IMR-90 (cell line): ENCODE measurements around the gene CPAMD8. TPM values are rescaled to one million over a fixed set of nuclear protein-coding genes. Genes with fewer than 3 reads are reported as not detected.

ENCODE experiments used
- ATAC-seq: fragments of 200-7000 bp; cut with Tn5 transposase; 2 replicates; pipeline ENCODE4 v1.9.1; 2020; ENCODE audit warnings: low read depth, mild to moderate bottlenecking, moderate library complexity
- BruUV-seq: library from RNA; stranded (reverse); fragments of 400-500 nt; replicated peaks from 2 replicates; lab custom pipeline; 2021; lab: Mats Ljungman, UMichigan
- CTCF ChIA-PET: fragments of 300-600 bp; formaldehyde crosslinking; extraction: SDS; loops from one replicate; lab custom pipeline; 2021; ENCODE audit warnings: antibody characterized with exemption; lab: Yijun Ruan, JAX
- POLR2A ChIA-PET: fragments of 300-600 bp; sonication (Branson Sonifier 250); formaldehyde crosslinking; loops from one replicate; lab custom pipeline; 2022; ENCODE audit warnings: antibody characterized with exemption; ENCODE audit not compliant: unreplicated experiment; lab: Charles Lee
- DNase-seq: peaks from one replicate; pipeline ENCODE4 v3.0.0; 2013
- H2AFZ ChIP-seq: replicated peaks from 2 replicates; pipeline ENCODE3; 2013; ENCODE audit warnings: low read length, mild to moderate bottlenecking; ENCODE audit not compliant: poor library complexity
- H2AK5ac ChIP-seq: 2 replicates; pipeline ENCODE4 v1.6.1; 2013; ENCODE audit warnings: low read depth, low read length, inconsistent platforms
- H2AK9ac ChIP-seq: replicated peaks from 2 replicates; pipeline ENCODE3; 2013; ENCODE audit warnings: mild to moderate bottlenecking, low read depth, low read length, moderate library complexity; ENCODE audit not compliant: poor library complexity
- H2BK120ac ChIP-seq: 2 replicates; pipeline ENCODE4 v1.6.1; 2013; ENCODE audit warnings: low read depth, low read length, inconsistent platforms
- H2BK15ac ChIP-seq: 3 replicates; pipeline ENCODE4 v1.6.1; 2013; ENCODE audit warnings: low read depth, low read length, inconsistent platforms
- H2BK20ac ChIP-seq: 2 replicates; pipeline ENCODE4 v1.6.1; 2013; ENCODE audit warnings: low read depth, mild to moderate bottlenecking, inconsistent platforms, low read length, moderate library complexity
- H2BK5ac ChIP-seq: 2 replicates; pipeline ENCODE4 v1.6.1; 2013; ENCODE audit warnings: mild to moderate bottlenecking, low read depth, low read length, inconsistent platforms; ENCODE audit not compliant: poor library complexity, severe bottlenecking
- H3K14ac ChIP-seq: replicated peaks from 2 replicates; pipeline ENCODE4 v1.6.1; 2013; ENCODE audit warnings: low read depth, low read length, inconsistent platforms
- H3K18ac ChIP-seq: 2 replicates; pipeline ENCODE4 v1.6.1; 2013; ENCODE audit warnings: low read depth, low read length, control low read depth
- H3K23ac ChIP-seq: 2 replicates; pipeline ENCODE4 v1.6.1; 2013; ENCODE audit warnings: low read depth, low read length, inconsistent platforms
- H3K27ac ChIP-seq: 2 replicates; pipeline ENCODE4 v1.5.1; 2013; ENCODE audit warnings: mild to moderate bottlenecking, control low read depth, low read length; ENCODE audit not compliant: insufficient read depth
- H3K27me3 ChIP-seq: 2 replicates; pipeline ENCODE4 v1.6.1; 2013; ENCODE audit warnings: low read length; ENCODE audit not compliant: control insufficient read depth, insufficient read depth
- H3K36me3 ChIP-seq: 2 replicates; pipeline ENCODE4 v1.6.1; 2013; ENCODE audit warnings: low read length, mixed read lengths; ENCODE audit not compliant: control insufficient read depth, insufficient read depth
- H3K4ac ChIP-seq: 2 replicates; pipeline ENCODE4 v1.6.1; 2013; ENCODE audit warnings: low read depth, low read length, inconsistent platforms
- H3K4me1 ChIP-seq: 2 replicates; pipeline ENCODE4 v1.6.1; 2013; ENCODE audit warnings: low read length, mixed read lengths; ENCODE audit not compliant: control insufficient read depth, insufficient read depth
- H3K4me2 ChIP-seq: 2 replicates; pipeline ENCODE4 v1.6.1; 2013; ENCODE audit warnings: low read depth, mild to moderate bottlenecking, control low read depth, low read length, moderate library complexity
- H3K4me3 ChIP-seq: 2 replicates; pipeline ENCODE4 v1.5.1; 2013; ENCODE audit warnings: low read depth, mild to moderate bottlenecking, control low read depth, low read length, moderate library complexity; ENCODE audit not compliant: insufficient read depth
- H3K56ac ChIP-seq: 2 replicates; pipeline ENCODE4 v1.6.1; 2013; ENCODE audit warnings: low read length, inconsistent platforms; ENCODE audit not compliant: insufficient read depth; ENCODE audit errors: extremely low read depth
- H3K79me1 ChIP-seq, 2 experiments: 2 replicates each; pipeline ENCODE4 v1.6.1; 2013; ENCODE audit warnings: low read length in 2 of 2, inconsistent platforms in 1 of 2, low read depth in 1 of 2
- H3K9ac ChIP-seq: 2 replicates; pipeline ENCODE4 v1.6.1; 2013; ENCODE audit warnings: low read depth, low read length, control low read depth
- H3K9me1 ChIP-seq: 2 replicates; pipeline ENCODE4 v1.6.1; 2013; ENCODE audit warnings: low read length, inconsistent platforms; ENCODE audit not compliant: insufficient read depth
- H3K9me3 ChIP-seq: 2 replicates; pipeline ENCODE4 v1.6.1; 2013; ENCODE audit warnings: low read length; ENCODE audit not compliant: control insufficient read depth, insufficient read depth
- H4K20me1 ChIP-seq: 2 replicates; pipeline ENCODE4 v1.6.1; 2013; ENCODE audit warnings: low read length, inconsistent platforms; ENCODE audit not compliant: insufficient read depth
- H4K5ac ChIP-seq: 2 replicates; pipeline ENCODE4 v1.6.1; 2013; ENCODE audit warnings: mild to moderate bottlenecking, low read depth, low read length, control low read depth
- H4K8ac ChIP-seq, 2 experiments: 2 replicates each; pipeline ENCODE4 v1.6.1; 2013; ENCODE audit warnings: low read depth in 2 of 2, low read length in 2 of 2, control low read depth in 1 of 2, inconsistent platforms in 1 of 2
- H4K91ac ChIP-seq: 2 replicates; pipeline ENCODE4 v1.6.1; 2013; ENCODE audit warnings: low read depth, low read length, inconsistent platforms; ENCODE audit not compliant: insufficient read depth
- CHD1 ChIP-seq: IDR thresholded peaks from 2 replicates; pipeline ENCODE4 v1.6.1; 2012; ENCODE audit warnings: low read depth, low read length, improper control_type of control experiment
- MAFK ChIP-seq: IDR thresholded peaks from 2 replicates; pipeline ENCODE4 v1.6.1; 2012; ENCODE audit warnings: low read depth, low read length, improper control_type of control experiment
- NFE2L2 ChIP-seq: fragments of 150-350 bp; IDR thresholded peaks from 2 replicates; pipeline ENCODE4 v1.6.1; 2016; ENCODE audit warnings: low read depth, mild to moderate bottlenecking, low read length
- POLR2A ChIP-seq: IDR thresholded peaks from 2 replicates; pipeline ENCODE4 v1.6.1; 2012; ENCODE audit warnings: mild to moderate bottlenecking, low read depth, low read length
- SMC3 ChIP-seq: fragments of 150-350 bp; IDR thresholded peaks from 2 replicates; pipeline ENCODE4 v1.6.1; 2016; ENCODE audit warnings: low read depth, mild to moderate bottlenecking, antibody characterized with exemption, low read length, moderate library complexity
- USF2 ChIP-seq: fragments of 150-350 bp; IDR thresholded peaks from 2 replicates; pipeline ENCODE4 v1.6.1; 2017; ENCODE audit warnings: mild to moderate bottlenecking, antibody characterized with exemption, low read length, low read depth
- WGBS, 2 experiments: methylation state at CpG; one replicate each; pipeline versions ENCODE4 v1.1.5 to v1.1.7; 2013; ENCODE audit warnings: missing lambda C conversion rate in 2 of 2; ENCODE audit not compliant: insufficient read length in 1 of 2; ENCODE audit errors: extremely low coverage in 2 of 2; 5-methylcytosine and 5-hydroxymethylcytosine counted together
- dilution Hi-C: fragments of 300-500 bp; cut with HindIII; formaldehyde crosslinking; loops from one replicate; pipeline ENCODE4 v1.14.3; 2018; ENCODE audit warnings: low sequenced_read_pairs; ENCODE audit not compliant: unreplicated experiment
- in situ Hi-C: fragments of 300-500 bp; cut with MboI; formaldehyde crosslinking; loops from 3 replicates; pipeline ENCODE4 v1.14.3; 2019; ENCODE audit warnings: low sequenced_read_pairs, inconsistent platforms, mixed read lengths
- intact Hi-C: fragments of 100-400 bp; cut with micrococcal nuclease; formaldehyde crosslinking; loops from 2 replicates; pipeline ENCODE4 v1.10.0; 2022
- polyA plus RNA-seq, 3 experiments: library from polyadenylated mRNA; depleted of rRNA; stranded (reverse); fragments of >200 nt; gene quantifications; 2 replicates each; pipeline ENCODE4 v1.2.3, GENCODE V29; 2012; ENCODE audit warnings: low replicate concordance in 1 of 3
- total RNA-seq: library from RNA; depleted of rRNA; stranded (reverse); fragments of >200 nt; gene quantifications from 2 replicates; pipeline ENCODE4 v1.2.3, GENCODE V29; 2012

CPAMD8 gene
- total and polyA plus RNA-seq, 2 of the 4 experiments (the other 2 are of a cell fraction) = 0.36 to 0.79 TPM

- no peak overlapping the region for H2AFZ ChIP-seq
- CTCF ChIA-PET = no interaction called here
- intact Hi-C loops (no loop called here), in situ Hi-C loops (no loop called here), dilution Hi-C loops (no loop called here)
- no peak for ATAC-seq
- H3K14ac ChIP-seq = no peak overlapping the region
- no peak overlapping the region for H3K9ac ChIP-seq
- no TSS peak for BruUV-seq
- H3K27me3 ChIP-seq = no peaks in the 10 kb centered on the region
- no peak overlapping the region for H3K18ac ChIP-seq
- POLR2A ChIA-PET = no interaction called here
- H2AK5ac ChIP-seq = no peak overlapping the region
- no peak for DNase-seq
- H2AK9ac ChIP-seq = no peak overlapping the region
- H3K56ac ChIP-seq = no peak overlapping the region
- no peak overlapping the region for H3K4ac ChIP-seq
- no peaks in the 10 kb centered on the region for H3K9me1 ChIP-seq
- H3K4me2 ChIP-seq = no peak overlapping the region
- H4K20me1 ChIP-seq = no peaks in the 10 kb centered on the region
- no peak overlapping the region for H3K4me3 ChIP-seq
- no peaks in the 10 kb centered on the region for H3K36me3 ChIP-seq
- no peak overlapping the region for H4K8ac ChIP-seq
- H3K9me3 ChIP-seq = no peaks in the 10 kb centered on the region
- H2BK5ac ChIP-seq = peak overlapping the region; percentile 39
- no peaks in the 10 kb centered on the region for H3K79me1 ChIP-seq
- 36% methylated on average over 1 of the region's 1 CpG; no CpG with 5 or more reads in 1 of the 2 experiments for WGBS, 2 experiments
- H2BK15ac ChIP-seq = no peak overlapping the region
- TF ChIP-seq POLR2A (no peak), USF2 (no peak), NFE2L2 (no peak), CHD1 (no peak), SMC3 (no peak), MAFK (no peak)
- no peak overlapping the region for H3K23ac ChIP-seq
- H2BK20ac ChIP-seq = no peak overlapping the region
- H4K5ac ChIP-seq = no peak overlapping the region
- H3K4me1 ChIP-seq = no peaks in the 10 kb centered on the region
- H4K91ac ChIP-seq = no peak overlapping the region
- no peak overlapping the region for H2BK120ac ChIP-seq
- no peak overlapping the region for H3K27ac ChIP-seq
Measured at GRCh38 chr19:16978839-16979802, 47.5 kb downstream of the CPAMD8 start.
